NCI-H510A (cell line): ENCODE data around the gene FAM83G.
"Not testable (repeated sequence)": the region's sequence is repeated elsewhere in the genome, so short reads cannot be mapped to it uniquely, and the experiment has no call there.

ENCODE experiments used
- DNase-seq: peaks from one replicate; lab custom pipeline; 2025; lab: John Stamatoyannopoulos, UW

FAM83G gene

GRCh38 chr17:18968945-18969887 lies 35.3 kb downstream of the FAM83G start:
- no peak for DNase-seq

- DNase-seq, result no peak
These were observed 36.2 kb downstream of the FAM83G start for GRCh38 chr17:18968345-18968744.

- DNase-seq, result no peak
These were observed 36.6 kb downstream of the FAM83G start for GRCh38 chr17:18967916-18968315.

GRCh38 chr17:18966831-18967624 lies 37.5 kb downstream of the FAM83G start:
- peak; percentile 52 for DNase-seq

- DNase-seq, result no peak
These were observed 38.9 kb downstream of the FAM83G start for GRCh38 chr17:18965530-18966236.

- no peak for DNase-seq
These were observed 40.0 kb downstream of the FAM83G start for GRCh38 chr17:18964550-18964949.

GRCh38 chr17:18964018-18964351 lies 40.6 kb downstream of the FAM83G start:
- DNase-seq, result no peak

GRCh38 chr17:18963126-18964017 lies 41.2 kb downstream of the FAM83G start:
- no peak for DNase-seq

- no peak for DNase-seq
These were observed 42.1 kb downstream of the FAM83G start for GRCh38 chr17:18962494-18962815.

GRCh38 chr17:18961634-18962493 lies 42.7 kb downstream of the FAM83G start:
- DNase-seq, result no peak

GRCh38 chr17:18960803-18961511 lies 43.6 kb downstream of the FAM83G start:
- DNase-seq, result no peak

GRCh38 chr17:18960241-18960665 lies 44.3 kb downstream of the FAM83G start:
- no peak for DNase-seq

GRCh38 chr17:18959845-18960240 lies 44.7 kb downstream of the FAM83G start:
- DNase-seq, result no peak

- no peak for DNase-seq
These were observed 45.3 kb downstream of the FAM83G start for GRCh38 chr17:18959071-18959844.

- no peak for DNase-seq
These were observed 46.0 kb downstream of the FAM83G start for GRCh38 chr17:18958611-18959010.

GRCh38 chr17:18957831-18958230 lies 46.7 kb downstream of the FAM83G start:
- DNase-seq, result no peak

GRCh38 chr17:18956581-18956980 lies 48.0 kb downstream of the FAM83G start:
- DNase-seq, result no peak

- DNase-seq, result not testable (repeated sequence)
These were observed 48.5 kb downstream of the FAM83G start for GRCh38 chr17:18956021-18956420.

- no peak for DNase-seq
These were observed 49.6 kb downstream of the FAM83G start for GRCh38 chr17:18955009-18955408.
